Left ventricle myocardium inferior (tissue), 1 donor: Measurements from ENCODE around the gene NOD1. TPM values are rescaled to one million over a fixed set of nuclear protein-coding genes. Genes with fewer than 3 reads are reported as not detected.
"Not testable (repeated sequence)": the region's sequence is repeated elsewhere in the genome, so short reads cannot be mapped to it uniquely, and the experiment has no call there.

Experiments
- DNase-seq: peaks from one replicate; pipeline ENCODE4 v3.0.0-alpha.2; 2020
- H3K27ac ChIP-seq: fragments of 200-600 bp; replicated peaks from 2 replicates; pipeline ENCODE4 v1.8.0; 2021
- H3K27me3 ChIP-seq: fragments of 200-600 bp; 2 replicates; pipeline ENCODE4 v1.8.0; 2021; ENCODE audit warnings: low read depth
- H3K36me3 ChIP-seq: fragments of 200-600 bp; 2 replicates; pipeline ENCODE4 v1.8.0; 2021
- H3K4me1 ChIP-seq: fragments of 200-600 bp; 2 replicates; pipeline ENCODE4 v1.8.0; 2021
- H3K4me3 ChIP-seq: fragments of 200-600 bp; 2 replicates; pipeline ENCODE4 v1.8.0; 2021; ENCODE audit warnings: mild to moderate bottlenecking, moderate library complexity
- H3K9me3 ChIP-seq: fragments of 200-600 bp; replicated peaks from 2 replicates; pipeline ENCODE4 v1.8.0; 2021
- CTCF ChIP-seq: fragments of 200-600 bp; IDR thresholded peaks from 2 replicates; pipeline ENCODE4 v1.8.0; 2021; ENCODE audit warnings: antibody characterized with exemption, mild to moderate bottlenecking, borderline replicate concordance
- intact Hi-C: fragments of 100-400 bp; cut with micrococcal nuclease; formaldehyde crosslinking; loops from one replicate; pipeline ENCODE4 v1.11.0; 2022
- total RNA-seq: library from RNA; stranded (reverse); fragmentation: NEBNext Ultra II Directional; extraction: Animal tissue kit (Norgen Biotek cat#: 25700); gene quantifications from one replicate; pipeline ENCODE4 v1.2.1, GENCODE V29; 2021
- donor health status: DM: no; HTN: yes; CAD: no; lungs with severe emphysema.

The NOD1 gene
- total RNA-seq, 1 donor from 2014 or later = 7.0 TPM

GRCh38 chr7:30510124-30511075 is 31.8 kb upstream of the NOD1 start:
- H3K9me3 ChIP-seq = no peaks in the 10 kb centered on the region
- no peak overlapping the region for H3K4me3 ChIP-seq
- H3K36me3 ChIP-seq = no peaks in the 10 kb centered on the region
- DNase-seq = no peak
- TF ChIP-seq CTCF = peak; percentile 85
- intact Hi-C loops = loop anchor here (10.0 kb wide), 1 partner anchor 54 kb away; no protein-coding TSS in a partner anchor
- peaks cover 2% of the 10 kb centered on the region for H3K4me1 ChIP-seq
- no peak overlapping the region for H3K27ac ChIP-seq
- no peaks in the 10 kb centered on the region for H3K27me3 ChIP-seq

GRCh38 chr7:30509171-30509857 is 30.7 kb upstream of the NOD1 start:
- H3K27me3 ChIP-seq, H3K4me1 ChIP-seq, H3K4me3 ChIP-seq, intact Hi-C loops, H3K9me3 ChIP-seq, H3K36me3 ChIP-seq, H3K27ac ChIP-seq, DNase-seq: not testable (repeated sequence)

GRCh38 chr7:30507346-30507900 is 28.8 kb upstream of the NOD1 start:
- H3K27me3 ChIP-seq, intact Hi-C loops, H3K9me3 ChIP-seq, DNase-seq, H3K27ac ChIP-seq, H3K36me3 ChIP-seq, H3K4me3 ChIP-seq: not testable (repeated sequence)
- peaks cover 28% of the 10 kb centered on the region for H3K4me1 ChIP-seq

- intact Hi-C loops = no loop called here
Measured at GRCh38 chr7:30505174-30505697, 26.7 kb upstream of the NOD1 start.

GRCh38 chr7:30504301-30505173 is 26.0 kb upstream of the NOD1 start, which contains the start of gene GGCT:
Gene GGCT (minus strand): TSS chr7:30504829. CDS start chr7:30504709, 120 bp downstream.
- intact Hi-C loops = no loop called here
- Histone ChIP-seq H3K4me3 (peak within 1 kb of the TSS; percentile 80), H3K4me1 (peaks cover 28% of the 10 kb centered on the region), H3K36me3 (no peaks in the 10 kb centered on the region), H3K27ac (peak within 1 kb of the TSS; percentile 91), H3K9me3 (no peaks in the 10 kb centered on the region), H3K27me3 (no peaks in the 10 kb centered on the region)
- peak; percentile 99 for DNase-seq
- TF ChIP-seq CTCF = no peak

More at GRCh38 chr7:30505174-30505697, 26.7 kb upstream of the NOD1 start:
- no peaks in the 10 kb centered on the region for H3K27me3 ChIP-seq
- peak overlapping the region; percentile 91 for H3K27ac ChIP-seq
- peaks cover 28% of the 10 kb centered on the region for H3K4me1 ChIP-seq
- no peak for DNase-seq
- peak overlapping the region; percentile 80 for H3K4me3 ChIP-seq
- H3K36me3 ChIP-seq = no peaks in the 10 kb centered on the region
- no peak for TF ChIP-seq CTCF
- no peaks in the 10 kb centered on the region for H3K9me3 ChIP-seq
